ENCODE results near the gene COP1.
"Not testable (repeated sequence)": the region's sequence is repeated elsewhere in the genome, so short reads cannot be mapped to it uniquely, and the experiment has no call there.

Gene COP1

GRCh38 chr1:175992202-175992601 is 214.9 kb downstream of the COP1 start:
- not testable (repeated sequence) for H3K4me3 ChIP-seq (ENCODE audit: low read depth in 1 of 5, low read length in 5 of 5); H3K9ac ChIP-seq (ENCODE audit: low read length in 5 of 5); H3K9me3 ChIP-seq (ENCODE audit: control insufficient read depth in 5 of 5, low read length in 5 of 5); H3K27ac ChIP-seq (ENCODE audit: low read depth, low read length); H3K27me3 ChIP-seq (ENCODE audit: control insufficient read depth in 5 of 5, insufficient read depth in 4 of 5, low read length in 5 of 5); H3K4me1 ChIP-seq (ENCODE audit: control insufficient read depth in 5 of 5, insufficient read depth in 5 of 5, low read length in 5 of 5)
- H3K36me3 ChIP-seq (ENCODE audit: control insufficient read depth in 5 of 5, insufficient read depth in 5 of 5, low read length in 5 of 5), result peaks cover 8 to 23% (median 12%) of the 10 kb centered on the region in 5 donors

- H3K4me1 ChIP-seq (ENCODE audit: control insufficient read depth in 5 of 5, insufficient read depth in 5 of 5, low read length in 5 of 5), result no peaks in the 10 kb centered on the region
- no peak overlapping the region for H3K9ac ChIP-seq (ENCODE audit: low read length in 5 of 5)
- H3K4me3 ChIP-seq (ENCODE audit: low read depth in 1 of 5, low read length in 5 of 5), result no peak overlapping the region
- H3K36me3 ChIP-seq (ENCODE audit: control insufficient read depth in 5 of 5, insufficient read depth in 5 of 5, low read length in 5 of 5), result peaks cover 34 to 64% (median 48%) of the 10 kb centered on the region in 5 donors
- no peak overlapping the region for H3K27ac ChIP-seq (ENCODE audit: low read depth, low read length)
- H3K9me3 ChIP-seq (ENCODE audit: control insufficient read depth in 5 of 5, low read length in 5 of 5), result peaks cover 0 to 18% (median 12%) of the 10 kb centered on the region in 5 donors
- no peaks in the 10 kb centered on the region for H3K27me3 ChIP-seq (ENCODE audit: control insufficient read depth in 5 of 5, insufficient read depth in 4 of 5, low read length in 5 of 5)
Measured at GRCh38 chr1:175984813-175985212, 222.3 kb downstream of the COP1 start.

- H3K27ac ChIP-seq (ENCODE audit: low read depth, low read length), result no peak overlapping the region
- H3K27me3 ChIP-seq (ENCODE audit: control insufficient read depth in 5 of 5, insufficient read depth in 4 of 5, low read length in 5 of 5), result no peaks in the 10 kb centered on the region
- H3K4me1 ChIP-seq (ENCODE audit: control insufficient read depth in 5 of 5, insufficient read depth in 5 of 5, low read length in 5 of 5), result no peaks in the 10 kb centered on the region
- H3K9me3 ChIP-seq (ENCODE audit: control insufficient read depth in 5 of 5, low read length in 5 of 5), result peaks cover 0 to 18% (median 12%) of the 10 kb centered on the region in 5 donors
- H3K36me3 ChIP-seq (ENCODE audit: control insufficient read depth in 5 of 5, insufficient read depth in 5 of 5, low read length in 5 of 5), result peaks cover 34 to 62% (median 47%) of the 10 kb centered on the region in 5 donors
- H3K9ac ChIP-seq (ENCODE audit: low read length in 5 of 5), result no peak overlapping the region
- no peak overlapping the region for H3K4me3 ChIP-seq (ENCODE audit: low read depth in 1 of 5, low read length in 5 of 5)
Measured at GRCh38 chr1:175984057-175984812, 222.9 kb downstream of the COP1 start.

DNA sequence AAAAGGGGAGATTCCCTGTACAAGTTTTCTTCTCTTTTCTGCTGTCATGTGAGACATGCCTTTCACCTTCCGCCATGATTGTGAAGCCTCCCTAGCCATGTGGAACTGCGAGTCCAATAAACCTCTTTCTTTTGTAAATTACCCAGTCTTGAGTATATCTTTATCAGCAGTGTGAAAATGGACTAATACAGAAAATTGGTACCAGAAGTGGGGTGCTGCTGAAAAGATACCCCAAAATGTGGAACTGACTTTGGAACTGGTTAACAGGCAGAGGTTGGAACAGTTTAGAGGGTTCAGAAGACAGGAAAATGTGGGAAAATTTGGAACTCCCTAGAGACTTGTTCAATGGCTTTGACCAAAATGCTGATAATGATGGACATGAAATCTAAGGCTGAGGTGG is 223.7 kb downstream of the COP1 start:
- not testable (repeated sequence) for H3K9ac ChIP-seq (ENCODE audit: low read length in 5 of 5); H3K27me3 ChIP-seq (ENCODE audit: control insufficient read depth in 5 of 5, insufficient read depth in 4 of 5, low read length in 5 of 5); H3K27ac ChIP-seq (ENCODE audit: low read depth, low read length); H3K4me1 ChIP-seq (ENCODE audit: control insufficient read depth in 5 of 5, insufficient read depth in 5 of 5, low read length in 5 of 5)
- H3K4me3 ChIP-seq (ENCODE audit: low read depth in 1 of 5, low read length in 5 of 5), result peak overlapping the region in 1 of 5 donors; percentile 22
- H3K36me3 ChIP-seq (ENCODE audit: control insufficient read depth in 5 of 5, insufficient read depth in 5 of 5, low read length in 5 of 5), result peaks cover 29 to 56% (median 42%) of the 10 kb centered on the region in 5 donors
- peaks cover 0 to 18% (median 12%) of the 10 kb centered on the region in 5 donors for H3K9me3 ChIP-seq (ENCODE audit: control insufficient read depth in 5 of 5, low read length in 5 of 5)

GRCh38 chr1:175981128-175981527 is 226.0 kb downstream of the COP1 start:
- no peak overlapping the region for H3K9ac ChIP-seq (ENCODE audit: low read length in 5 of 5)
- H3K4me3 ChIP-seq (ENCODE audit: low read depth in 1 of 5, low read length in 5 of 5), result no peak overlapping the region
- no peaks in the 10 kb centered on the region for H3K4me1 ChIP-seq (ENCODE audit: control insufficient read depth in 5 of 5, insufficient read depth in 5 of 5, low read length in 5 of 5)
- H3K9me3 ChIP-seq (ENCODE audit: control insufficient read depth in 5 of 5, low read length in 5 of 5), result peaks cover 0 to 18% (median 12%) of the 10 kb centered on the region in 5 donors
- H3K27ac ChIP-seq (ENCODE audit: low read depth, low read length), result no peak overlapping the region
- H3K36me3 ChIP-seq (ENCODE audit: control insufficient read depth in 5 of 5, insufficient read depth in 5 of 5, low read length in 5 of 5), result peaks cover 25 to 42% (median 29%) of the 10 kb centered on the region in 5 donors
- no peaks in the 10 kb centered on the region for H3K27me3 ChIP-seq (ENCODE audit: control insufficient read depth in 5 of 5, insufficient read depth in 4 of 5, low read length in 5 of 5)

GRCh38 chr1:175978926-175979325 is 228.2 kb downstream of the COP1 start:
- peaks cover 0 to 17% (median 7%) of the 10 kb centered on the region in 5 donors for H3K9me3 ChIP-seq (ENCODE audit: control insufficient read depth in 5 of 5, low read length in 5 of 5)
- H3K4me1 ChIP-seq (ENCODE audit: control insufficient read depth in 5 of 5, insufficient read depth in 5 of 5, low read length in 5 of 5), result no peaks in the 10 kb centered on the region
- H3K27me3 ChIP-seq (ENCODE audit: control insufficient read depth in 5 of 5, insufficient read depth in 4 of 5, low read length in 5 of 5), result no peaks in the 10 kb centered on the region
- no peak overlapping the region for H3K4me3 ChIP-seq (ENCODE audit: low read depth in 1 of 5, low read length in 5 of 5)
- no peak overlapping the region for H3K9ac ChIP-seq (ENCODE audit: low read length in 5 of 5)
- H3K36me3 ChIP-seq (ENCODE audit: control insufficient read depth in 5 of 5, insufficient read depth in 5 of 5, low read length in 5 of 5), result peaks cover 9 to 36% (median 20%) of the 10 kb centered on the region in 5 donors
- H3K27ac ChIP-seq (ENCODE audit: low read depth, low read length), result no peak overlapping the region

DNA sequence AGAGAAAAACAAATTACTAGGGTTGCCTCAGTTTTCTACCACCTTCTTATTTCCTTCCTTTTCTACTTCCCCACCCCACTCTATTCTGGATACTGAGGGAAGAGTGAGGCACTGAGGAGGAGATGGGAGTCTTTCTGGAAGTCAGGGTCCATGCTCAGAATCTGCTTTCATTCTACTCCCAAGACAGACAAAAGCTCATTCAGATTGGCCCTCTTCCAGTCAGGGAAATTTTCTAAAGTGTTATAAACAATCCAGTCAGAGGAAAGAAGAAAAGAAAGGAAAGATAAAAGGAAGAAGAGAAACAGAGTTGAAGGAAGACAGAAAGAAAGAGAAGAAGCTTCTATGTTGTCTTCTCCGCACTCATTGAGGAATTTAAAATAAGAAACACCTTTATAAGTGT is 228.6 kb downstream of the COP1 start:
- peaks cover 0 to 13% (median 3%) of the 10 kb centered on the region in 5 donors for H3K9me3 ChIP-seq (ENCODE audit: control insufficient read depth in 5 of 5, low read length in 5 of 5)
- no peaks in the 10 kb centered on the region for H3K27me3 ChIP-seq (ENCODE audit: control insufficient read depth in 5 of 5, insufficient read depth in 4 of 5, low read length in 5 of 5)
- H3K27ac ChIP-seq (ENCODE audit: low read depth, low read length), result no peak overlapping the region
- H3K9ac ChIP-seq (ENCODE audit: low read length in 5 of 5), result no peak overlapping the region
- no peaks in the 10 kb centered on the region for H3K4me1 ChIP-seq (ENCODE audit: control insufficient read depth in 5 of 5, insufficient read depth in 5 of 5, low read length in 5 of 5)
- H3K4me3 ChIP-seq (ENCODE audit: low read depth in 1 of 5, low read length in 5 of 5), result no peak overlapping the region
- peaks cover 6 to 36% (median 16%) of the 10 kb centered on the region in 5 donors for H3K36me3 ChIP-seq (ENCODE audit: control insufficient read depth in 5 of 5, insufficient read depth in 5 of 5, low read length in 5 of 5)

DNA sequence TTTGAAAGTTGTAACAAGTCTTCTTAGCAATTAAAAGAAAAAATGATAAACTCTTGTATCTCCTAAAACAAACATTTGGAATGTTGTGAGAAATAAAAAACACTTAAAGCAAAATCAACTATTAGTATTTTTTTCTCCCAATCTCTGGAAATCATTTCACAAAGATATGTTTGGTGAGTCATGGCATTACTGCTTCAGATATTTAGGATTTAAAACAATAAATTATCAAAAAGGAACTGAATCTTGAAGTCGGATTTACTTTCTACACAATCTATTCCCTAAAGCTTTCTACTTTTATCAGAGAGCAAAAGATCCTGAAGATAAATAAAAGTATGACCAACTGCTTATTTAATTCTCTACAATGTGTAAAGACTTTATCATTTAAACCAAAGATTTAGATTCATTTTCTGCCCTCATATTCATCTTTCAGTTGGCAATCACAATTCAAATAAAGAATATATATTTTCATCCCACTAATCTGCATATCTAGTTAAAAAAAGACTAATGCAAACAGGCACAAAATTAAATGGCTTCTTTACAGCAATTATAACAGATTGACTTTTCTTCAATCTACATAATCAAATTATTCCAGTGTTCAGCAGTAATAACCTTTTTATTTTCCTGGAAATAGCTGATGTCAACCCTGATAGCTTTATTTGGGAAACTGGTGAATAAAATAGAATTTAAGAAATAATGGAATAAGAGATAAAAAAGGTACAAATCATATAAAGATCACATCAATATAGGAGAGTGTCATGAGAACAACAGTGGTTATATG is 230.0 kb downstream of the COP1 start:
- H3K9ac ChIP-seq (ENCODE audit: low read length in 5 of 5), result no peak overlapping the region
- no peak overlapping the region for H3K4me3 ChIP-seq (ENCODE audit: low read depth in 1 of 5, low read length in 5 of 5)
- no peaks in the 10 kb centered on the region for H3K27me3 ChIP-seq (ENCODE audit: control insufficient read depth in 5 of 5, insufficient read depth in 4 of 5, low read length in 5 of 5)
- no peak overlapping the region for H3K27ac ChIP-seq (ENCODE audit: low read depth, low read length)
- H3K4me1 ChIP-seq (ENCODE audit: control insufficient read depth in 5 of 5, insufficient read depth in 5 of 5, low read length in 5 of 5), result no peaks in the 10 kb centered on the region
- peaks cover 0 to 8% (median 3%) of the 10 kb centered on the region in 5 donors for H3K9me3 ChIP-seq (ENCODE audit: control insufficient read depth in 5 of 5, low read length in 5 of 5)
- H3K36me3 ChIP-seq (ENCODE audit: control insufficient read depth in 5 of 5, insufficient read depth in 5 of 5, low read length in 5 of 5), result peaks cover 0 to 22% (median 2%) of the 10 kb centered on the region in 5 donors

DNA sequence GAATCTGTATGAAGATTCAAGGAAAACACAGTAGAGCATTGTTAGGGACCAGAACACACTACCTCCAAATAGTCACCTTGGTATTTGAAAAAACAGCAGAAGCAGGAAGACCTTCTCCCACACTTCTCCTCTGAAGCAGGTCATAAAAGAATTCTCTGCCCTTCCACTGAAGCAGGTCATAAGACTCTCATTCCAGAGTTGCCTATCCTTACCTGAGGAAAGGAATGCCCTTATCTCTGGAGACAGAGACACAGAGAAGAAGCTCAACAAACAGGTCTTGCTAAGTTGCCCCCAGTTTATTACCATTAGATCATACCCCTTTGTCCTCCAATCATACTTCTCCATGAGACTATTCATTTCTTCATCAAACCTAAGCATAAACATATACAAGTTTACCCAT is 237.9 kb downstream of the COP1 start:
- Histone ChIP-seq H3K36me3 (ENCODE audit: control insufficient read depth in 5 of 5, insufficient read depth in 5 of 5, low read length in 5 of 5) (peaks cover 17 to 44% (median 21%) of the 10 kb centered on the region in 5 donors), H3K9me3 (ENCODE audit: control insufficient read depth in 5 of 5, low read length in 5 of 5) (no peaks in the 10 kb centered on the region), H3K4me3 (ENCODE audit: low read depth in 1 of 5, low read length in 5 of 5) (no peak overlapping the region), H3K4me1 (ENCODE audit: control insufficient read depth in 5 of 5, insufficient read depth in 5 of 5, low read length in 5 of 5) (no peaks in the 10 kb centered on the region), H3K27ac (ENCODE audit: low read depth, low read length) (no peak overlapping the region), H3K27me3 (ENCODE audit: control insufficient read depth in 5 of 5, insufficient read depth in 4 of 5, low read length in 5 of 5) (no peaks in the 10 kb centered on the region), H3K9ac (ENCODE audit: low read length in 5 of 5) (no peak overlapping the region)
